Upper lobe of left lung (tissue), 4 donors: ENCODE data around the gene ITLN1.

Experiments
- CTCF ChIP-seq, 6 experiments: fragments of 450-650 bp in 4 of 6; fragments of 200-600 bp in 2 of 6; sonication (generic) in 2 of 6; IDR thresholded peaks; one replicate each; pipeline ENCODE4 v1.5.1; 2016 to 2019; ENCODE audit warnings: antibody characterized with exemption in 6 of 6
- EP300 ChIP-seq, 4 donors: sonication (generic); formaldehyde crosslinking; IDR thresholded peaks; one replicate each; pipeline ENCODE4 v1.5.1; 2017; ENCODE audit warnings: antibody characterized with exemption in 4 of 4, control low read depth in 2 of 4
- POLR2A ChIP-seq, 4 donors: fragments of 450-650 bp; IDR thresholded peaks; one replicate each; pipeline ENCODE4 v1.5.1; 2016 to 2017; ENCODE audit warnings: antibody characterized with exemption in 4 of 4, mild to moderate bottlenecking in 2 of 4

- TF ChIP-seq CTCF (IDR thresholded peaks at IDR 0.05): no peak
- TF ChIP-seq POLR2A (IDR thresholded peaks at IDR 0.05): no peak
- no peak for TF ChIP-seq EP300 (IDR thresholded peaks at IDR 0.05)
Measured at GRCh38 chr1:160874935-160875334, 10.0 kb downstream of the ITLN1 start.
